GM23248 (cell line): ENCODE measurements around the gene RAB25.

Source experiments
- EZH2 ChIP-seq: fragments of 200-600 bp; sonication (generic); IDR thresholded peaks from 2 replicates; pipeline ENCODE4 v1.6.1; 2018; ENCODE audit warnings: antibody characterized with exemption, mild to moderate bottlenecking; ENCODE audit not compliant: insufficient read depth, poor library complexity, severe bottlenecking
- EZH2phosphoT487 ChIP-seq: fragments of 200-600 bp; sonication (generic); IDR thresholded peaks from 2 replicates; pipeline ENCODE4 v1.6.1; 2018; ENCODE audit warnings: antibody characterized with exemption, moderate library complexity, mild to moderate bottlenecking, low read depth; ENCODE audit not compliant: insufficient read depth

DNA sequence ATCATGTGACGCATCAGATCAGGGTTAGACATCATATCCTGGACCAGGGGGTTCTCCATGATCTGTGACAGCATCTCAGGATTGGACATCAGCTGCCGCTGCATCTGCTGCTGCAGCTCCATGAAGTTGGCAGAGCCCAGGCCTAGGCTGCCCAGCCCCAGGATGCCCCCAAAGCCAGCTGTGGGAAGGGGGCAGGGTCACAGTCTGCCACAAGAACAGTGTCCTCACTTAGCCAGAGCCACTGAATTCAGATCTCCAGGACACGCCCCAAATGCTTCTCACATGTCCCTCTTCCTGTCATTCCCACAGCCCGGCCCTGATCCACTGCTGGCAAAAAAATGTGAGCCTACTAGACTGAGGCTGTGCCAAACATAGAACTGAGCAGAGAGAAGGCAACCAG, 10.6 kb upstream of the RAB25 start:
- no peak for TF ChIP-seq EZH2
- no peak for TF ChIP-seq EZH2phosphoT487
